AG09319 (cell line): ENCODE measurements around the gene FAM20C.

ENCODE experiments used
- DNase-seq: peaks from one replicate; pipeline ENCODE4 v3.0.0-alpha.2; 2010; ENCODE audit warnings: low read depth; ENCODE audit errors: extremely low read depth
- TF ChIP-seq, protein P1 (sequence below): IDR thresholded peaks from 2 replicates; pipeline ENCODE4 v1.5.1; 2011; ENCODE audit warnings: low read depth, mild to moderate bottlenecking, inconsistent platforms, low read length, moderate library complexity

The FAM20C gene

DNA sequence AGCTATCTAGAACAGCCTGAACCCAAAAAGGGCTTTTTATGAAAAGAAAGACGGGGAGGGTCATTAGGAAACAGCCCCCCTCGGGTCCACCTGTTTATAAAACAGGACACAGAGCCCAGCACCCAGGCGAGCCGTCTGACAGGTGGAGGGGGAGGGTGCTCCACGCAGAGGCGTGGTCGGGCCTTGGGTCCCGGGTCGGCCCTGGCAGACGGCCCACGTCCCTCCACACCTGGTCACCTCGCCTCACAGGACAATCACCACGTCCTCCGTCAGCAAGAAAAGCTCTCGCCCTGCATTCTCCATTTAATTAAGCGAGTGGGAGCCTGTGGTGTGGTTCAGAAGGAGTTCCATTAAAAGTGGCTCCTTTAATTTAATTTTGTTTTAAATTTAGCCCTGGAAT, 55.3 kb downstream of the FAM20C start:
- DNase-seq = no peak
- TF ChIP-seq, protein P1, sequence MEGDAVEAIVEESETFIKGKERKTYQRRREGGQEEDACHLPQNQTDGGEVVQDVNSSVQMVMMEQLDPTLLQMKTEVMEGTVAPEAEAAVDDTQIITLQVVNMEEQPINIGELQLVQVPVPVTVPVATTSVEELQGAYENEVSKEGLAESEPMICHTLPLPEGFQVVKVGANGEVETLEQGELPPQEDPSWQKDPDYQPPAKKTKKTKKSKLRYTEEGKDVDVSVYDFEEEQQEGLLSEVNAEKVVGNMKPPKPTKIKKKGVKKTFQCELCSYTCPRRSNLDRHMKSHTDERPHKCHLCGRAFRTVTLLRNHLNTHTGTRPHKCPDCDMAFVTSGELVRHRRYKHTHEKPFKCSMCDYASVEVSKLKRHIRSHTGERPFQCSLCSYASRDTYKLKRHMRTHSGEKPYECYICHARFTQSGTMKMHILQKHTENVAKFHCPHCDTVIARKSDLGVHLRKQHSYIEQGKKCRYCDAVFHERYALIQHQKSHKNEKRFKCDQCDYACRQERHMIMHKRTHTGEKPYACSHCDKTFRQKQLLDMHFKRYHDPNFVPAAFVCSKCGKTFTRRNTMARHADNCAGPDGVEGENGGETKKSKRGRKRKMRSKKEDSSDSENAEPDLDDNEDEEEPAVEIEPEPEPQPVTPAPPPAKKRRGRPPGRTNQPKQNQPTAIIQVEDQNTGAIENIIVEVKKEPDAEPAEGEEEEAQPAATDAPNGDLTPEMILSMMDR = no peak

DNA sequence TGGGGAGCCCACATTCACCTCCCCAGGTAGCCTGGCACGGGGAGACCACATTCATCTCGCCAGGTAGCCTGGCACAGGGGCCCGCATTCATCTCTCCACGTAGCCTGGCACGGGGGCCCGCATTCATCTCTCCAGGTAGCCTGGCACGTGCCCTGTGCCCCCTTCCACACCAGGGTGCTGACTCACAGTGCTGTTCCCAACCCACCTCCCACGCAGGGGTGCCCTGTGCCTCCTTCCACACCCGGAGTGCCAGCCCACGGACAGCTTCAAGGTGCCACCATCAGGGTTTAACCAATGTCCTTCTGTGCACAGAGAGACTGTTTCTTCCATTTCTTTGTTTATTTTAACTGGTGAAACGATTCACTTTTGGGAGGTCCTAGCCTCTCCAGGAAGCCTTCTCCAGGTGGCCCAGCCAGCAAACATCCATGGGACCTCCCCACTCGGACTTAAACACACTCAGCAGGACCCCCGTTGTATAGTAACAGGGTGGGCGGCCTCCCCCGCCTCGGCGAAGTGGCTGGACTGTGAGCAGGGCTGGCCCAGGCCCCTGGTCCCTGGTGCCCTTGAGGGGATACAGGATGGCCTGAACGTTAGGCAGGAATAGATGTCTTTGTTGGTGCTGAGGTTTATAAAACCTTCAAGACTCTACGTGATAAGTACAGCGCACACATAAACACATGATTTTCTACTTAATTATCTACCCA, 56.5 kb downstream of the FAM20C start:
- DNase-seq = no peak
- TF ChIP-seq, protein P1 = no peak

DNA sequence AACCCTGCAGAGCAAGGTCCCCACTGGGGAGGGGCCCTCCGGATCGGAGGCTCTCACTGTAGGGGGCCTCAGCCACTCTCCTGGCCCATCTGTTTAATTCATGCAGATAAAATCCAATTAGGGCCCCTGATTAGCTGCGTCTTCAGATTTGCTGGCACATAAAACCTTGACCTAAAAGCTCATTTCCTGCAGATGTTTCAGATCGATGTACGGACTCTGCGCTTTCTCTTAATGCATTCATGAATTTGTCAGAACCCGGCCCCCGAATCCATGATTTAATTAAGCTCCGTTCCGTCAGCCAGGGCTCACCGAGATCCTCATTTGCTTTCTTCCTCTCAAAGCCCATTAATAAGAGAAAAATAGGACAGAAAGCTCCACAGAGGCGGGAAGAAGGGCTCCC, 57.6 kb downstream of the FAM20C start:
- no peak for DNase-seq
- TF ChIP-seq, protein P1 = no peak

DNA sequence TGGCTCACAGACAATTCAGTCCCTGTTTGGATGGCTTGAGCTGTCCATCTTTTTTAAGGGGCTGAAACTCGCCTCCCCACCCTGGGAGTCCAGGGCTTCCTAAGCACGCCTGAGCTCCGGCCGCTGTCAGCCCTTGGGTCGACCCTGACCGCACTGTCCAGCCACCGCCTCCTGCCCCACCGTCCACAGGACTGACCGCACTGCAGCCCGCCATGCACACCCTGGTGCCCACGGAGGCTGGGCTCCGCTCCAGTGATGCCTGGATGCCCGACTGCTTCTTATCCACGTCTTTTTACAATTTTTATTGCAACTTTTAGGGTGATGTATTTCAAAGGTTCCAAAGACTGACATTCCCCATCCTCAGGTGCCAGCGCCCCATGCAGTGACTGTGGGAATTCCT, 58.2 kb downstream of the FAM20C start:
- DNase-seq = no peak
- TF ChIP-seq, protein P1 = no peak

DNA sequence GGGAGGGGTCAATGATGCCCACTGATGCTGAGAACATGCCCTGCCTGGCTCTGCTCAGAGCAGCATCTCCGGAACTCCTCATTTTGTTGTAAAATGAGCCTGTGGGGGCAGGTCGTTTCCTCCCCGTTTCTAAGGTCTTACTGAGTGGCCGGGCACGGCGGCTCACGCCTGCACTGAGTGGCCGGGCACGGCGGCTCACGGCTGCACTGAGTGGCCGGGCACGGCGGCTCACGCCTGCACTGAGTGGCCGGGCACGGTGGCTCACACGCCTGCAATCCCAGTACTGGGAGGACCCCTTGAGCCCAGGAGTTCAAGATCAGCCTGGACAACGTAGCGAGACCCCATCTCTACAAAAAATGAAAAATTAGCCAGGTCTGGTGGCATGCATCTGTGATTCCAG, 58.6 kb downstream of the FAM20C start:
- TF ChIP-seq, protein P1 = no peak
- DNase-seq = no peak

DNA sequence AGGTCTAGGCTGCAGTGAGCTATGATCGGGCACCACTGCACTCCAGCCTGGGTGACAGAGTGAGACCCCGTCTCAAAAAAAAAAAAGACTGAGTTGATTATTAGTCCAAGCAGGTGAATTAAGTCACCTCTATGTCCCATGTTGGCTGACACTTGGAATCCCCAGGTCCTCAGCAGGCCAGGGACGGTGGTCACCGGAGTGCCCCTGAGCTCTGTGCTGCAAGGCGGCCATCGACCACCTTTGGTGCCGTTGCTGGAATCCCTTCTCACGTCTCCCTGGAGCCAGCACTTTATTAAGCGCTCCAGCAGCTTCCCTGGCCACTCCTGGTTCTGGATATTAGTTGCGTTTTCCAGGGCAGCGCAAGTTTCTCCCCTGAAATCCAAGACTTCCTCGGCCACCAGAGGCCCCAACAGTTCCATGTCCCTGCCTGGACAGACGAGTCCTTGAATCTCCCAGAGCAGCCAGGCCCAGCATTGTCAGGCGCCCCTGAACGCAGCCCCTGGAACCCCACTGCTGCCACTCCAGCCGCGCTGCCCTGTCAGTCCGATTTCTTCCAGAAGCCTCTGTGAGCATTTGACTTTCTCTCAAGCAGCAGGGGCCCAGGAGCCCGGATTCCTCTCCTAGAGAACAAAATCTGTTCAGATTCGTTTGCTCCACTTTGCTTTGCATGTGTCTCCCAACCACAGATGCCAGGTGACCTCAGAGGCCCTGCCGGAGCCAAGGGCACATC, 59.2 kb downstream of the FAM20C start:
- no peak for DNase-seq
- TF ChIP-seq, protein P1 = no peak

DNA sequence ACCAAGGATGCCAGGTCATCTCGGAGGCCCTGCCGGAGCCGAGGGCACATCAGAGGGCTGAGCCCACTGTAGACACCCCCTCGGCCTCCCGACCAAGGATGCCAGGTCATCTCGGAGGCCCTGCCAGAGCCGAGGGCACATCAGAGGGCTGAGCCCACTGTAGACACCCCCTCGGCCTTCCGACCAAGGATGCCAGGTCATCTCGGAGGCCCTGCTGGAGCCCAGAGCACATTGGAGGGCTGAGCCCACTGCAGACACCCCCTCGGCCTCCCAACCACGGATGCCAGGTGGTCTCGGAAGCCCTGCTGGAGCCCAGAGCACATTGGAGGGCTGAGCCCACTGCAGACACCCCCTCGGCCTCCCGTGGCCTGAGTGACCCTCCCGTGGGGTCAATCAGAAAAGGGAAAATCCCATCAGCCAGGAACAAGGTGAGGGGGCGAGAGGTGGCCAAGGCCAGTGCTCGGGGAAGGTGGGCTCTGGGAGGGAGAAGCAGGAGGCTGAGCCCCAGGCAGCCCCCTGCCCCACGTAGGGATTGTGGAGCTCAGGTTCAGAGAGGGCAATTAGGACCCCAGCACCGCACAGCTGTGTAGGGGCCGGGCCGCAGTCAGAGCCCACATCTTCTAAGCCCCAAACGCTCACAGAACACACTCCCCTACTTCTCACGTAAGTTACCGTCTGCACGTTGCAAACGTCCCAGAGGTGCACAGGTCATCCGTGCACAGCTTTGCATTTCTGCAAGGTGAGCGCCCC, 60.0 kb downstream of the FAM20C start:
- no peak for DNase-seq
- TF ChIP-seq, protein P1 = no peak
